ENCODE results near the gene HBP1.
"Not testable (repeated sequence)": the region's sequence is repeated elsewhere in the genome, so short reads cannot be mapped to it uniquely, and the experiment has no call there.

The HBP1 gene

GRCh38 chr7:107154826-107155225 is 14.0 kb upstream of the HBP1 start:
- DNase-seq (ENCODE audit: low read depth) = no peak

GRCh38 chr7:107155726-107156125 is 13.1 kb upstream of the HBP1 start:
- not testable (repeated sequence) for DNase-seq (ENCODE audit: low read depth)

- DNase-seq (ENCODE audit: low read depth) = no peak
Observed at GRCh38 chr7:107157091-107157490, 11.7 kb upstream of the HBP1 start.

- no peak for DNase-seq (ENCODE audit: low read depth)
Observed at GRCh38 chr7:107158028-107158427, 10.8 kb upstream of the HBP1 start.

- DNase-seq (ENCODE audit: low read depth) = no peak
Observed at GRCh38 chr7:107160389-107160788, 8.4 kb upstream of the HBP1 start.

GRCh38 chr7:107161415-107161814 is 7.4 kb upstream of the HBP1 start:
- no peak for DNase-seq (ENCODE audit: low read depth)

GRCh38 chr7:107162475-107162874 is 6.3 kb upstream of the HBP1 start:
- no peak for DNase-seq (ENCODE audit: low read depth)

GRCh38 chr7:107164092-107164491 is 4.7 kb upstream of the HBP1 start:
- no peak for DNase-seq (ENCODE audit: low read depth)

GRCh38 chr7:107165341-107165740 is 3.5 kb upstream of the HBP1 start:
- no peak for DNase-seq (ENCODE audit: low read depth)

- no peak for DNase-seq (ENCODE audit: low read depth)
Observed at GRCh38 chr7:107166736-107167426, 1.9 kb upstream of the HBP1 start.

- no peak for DNase-seq (ENCODE audit: low read depth)
Observed at GRCh38 chr7:107167483-107168232, 1.1 kb upstream of the HBP1 start.

GRCh38 chr7:107169120-107170050 is 582 bp downstream of the HBP1 start:
- peak; percentile 70 for DNase-seq (ENCODE audit: low read depth)

GRCh38 chr7:107170051-107170915 is 1.5 kb downstream of the HBP1 start:
- no peak for DNase-seq (ENCODE audit: low read depth)

- no peak for DNase-seq (ENCODE audit: low read depth)
Observed at GRCh38 chr7:107171496-107171895, 2.7 kb downstream of the HBP1 start.

GRCh38 chr7:107172276-107173032 is 3.7 kb downstream of the HBP1 start:
- no peak for DNase-seq (ENCODE audit: low read depth)

- no peak for DNase-seq (ENCODE audit: low read depth)
Observed at GRCh38 chr7:107173191-107173590, 4.4 kb downstream of the HBP1 start.

GRCh38 chr7:107173691-107174406 is 5.0 kb downstream of the HBP1 start:
- no peak for DNase-seq (ENCODE audit: low read depth)

GRCh38 chr7:107179326-107180164 is 10.7 kb downstream of the HBP1 start:
- DNase-seq (ENCODE audit: low read depth) = no peak

- peak; percentile 60 for DNase-seq (ENCODE audit: low read depth)
Observed at GRCh38 chr7:107180378-107180777, 11.6 kb downstream of the HBP1 start.

All from activated T-cell treated with anti-CD3 and anti-CD28 coated beads for 1 hour (primary cell).